ENCODE data around the gene MTHFR.

The MTHFR gene

DNA sequence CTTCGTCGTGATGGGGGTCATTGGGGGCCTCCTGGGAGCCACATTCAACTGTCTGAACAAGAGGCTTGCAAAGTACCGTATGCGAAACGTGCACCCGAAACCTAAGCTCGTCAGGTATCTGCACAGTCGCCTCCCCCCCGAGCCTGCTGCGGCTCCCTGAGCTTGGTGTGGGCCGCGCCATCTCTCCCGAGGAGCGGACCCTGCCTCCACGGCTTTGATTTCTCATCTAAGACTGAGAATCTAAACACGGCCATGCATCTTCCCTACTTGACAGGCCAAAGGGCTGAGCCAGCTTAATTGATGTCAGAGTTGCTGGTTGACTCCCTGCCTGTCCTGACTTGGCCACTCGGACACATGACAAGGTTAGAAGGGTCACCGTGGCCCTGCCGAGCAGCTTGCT, 22.7 kb upstream of the MTHFR start:
- H3K4me3 ChIP-seq (ENCODE audit: low read depth, low read length) = no peak overlapping the region
- TF ChIP-seq CTCF (IDR thresholded peaks at IDR 0.05; ENCODE audit: low read depth, low read length) = no peak

DNA sequence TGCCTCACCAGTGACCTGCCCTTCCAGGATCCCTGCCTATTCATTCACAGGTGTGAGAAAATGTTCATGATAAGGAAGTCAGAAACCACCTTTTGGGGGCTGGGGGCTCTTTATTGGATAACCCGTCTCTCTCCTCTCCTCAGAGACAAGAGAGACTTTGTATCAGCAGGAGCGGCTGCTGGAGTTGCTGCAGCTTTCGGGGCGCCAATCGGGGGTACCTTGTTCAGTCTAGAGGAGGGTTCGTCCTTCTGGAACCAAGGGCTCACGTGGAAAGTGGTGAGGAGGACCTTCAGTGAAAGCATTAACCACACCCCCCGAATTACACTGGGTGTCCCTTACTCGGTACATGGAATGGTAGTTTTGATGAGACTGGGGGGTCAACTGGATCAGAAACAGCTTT, 21.2 kb upstream of the MTHFR start:
- TF ChIP-seq CTCF (IDR thresholded peaks at IDR 0.05; ENCODE audit: low read depth, low read length) = no peak
- no peak overlapping the region for H3K4me3 ChIP-seq (ENCODE audit: low read depth, low read length)

- TF ChIP-seq CTCF (IDR thresholded peaks at IDR 0.05; ENCODE audit: low read depth, low read length) = no peak
- no peak overlapping the region for H3K4me3 ChIP-seq (ENCODE audit: low read depth, low read length)
Observed at GRCh38 chr1:11825131-11825530, 19.4 kb upstream of the MTHFR start.

GRCh38 chr1:11823366-11824137, 17.8 kb upstream of the MTHFR start:
- TF ChIP-seq CTCF (IDR thresholded peaks at IDR 0.05; ENCODE audit: low read depth, low read length) = no peak

GRCh38 chr1:11822091-11822490, 16.3 kb upstream of the MTHFR start:
- TF ChIP-seq CTCF (IDR thresholded peaks at IDR 0.05; ENCODE audit: low read depth, low read length) = no peak
- H3K4me3 ChIP-seq (ENCODE audit: low read depth, low read length) = no peak overlapping the region

More at GRCh38 chr1:11823366-11824137, 17.8 kb upstream of the MTHFR start:
- H3K4me3 ChIP-seq (ENCODE audit: low read depth, low read length) = no peak overlapping the region

DNA sequence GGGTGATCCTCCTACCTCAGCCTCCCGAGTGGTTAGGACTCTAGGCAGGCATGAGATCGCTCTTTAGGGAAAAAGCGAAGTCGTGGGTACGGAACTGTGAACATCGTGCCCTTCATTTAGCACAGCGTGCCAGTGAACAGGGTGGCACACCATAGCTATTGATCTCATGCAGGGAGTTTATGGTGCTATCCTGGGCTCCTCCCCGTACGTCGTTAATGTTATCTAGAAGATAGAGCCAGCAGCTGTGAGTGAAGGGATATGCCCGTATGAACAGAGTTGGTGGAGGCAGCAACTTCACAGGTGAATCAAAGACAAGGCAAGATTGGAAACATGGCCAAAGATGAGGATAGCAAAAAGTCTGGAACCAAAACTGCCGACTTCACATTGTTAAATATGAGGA, 11.4 kb upstream of the MTHFR start:
- no peak overlapping the region for H3K4me3 ChIP-seq (ENCODE audit: low read depth, low read length)
- TF ChIP-seq CTCF (IDR thresholded peaks at IDR 0.05; ENCODE audit: low read depth, low read length) = no peak

DNA sequence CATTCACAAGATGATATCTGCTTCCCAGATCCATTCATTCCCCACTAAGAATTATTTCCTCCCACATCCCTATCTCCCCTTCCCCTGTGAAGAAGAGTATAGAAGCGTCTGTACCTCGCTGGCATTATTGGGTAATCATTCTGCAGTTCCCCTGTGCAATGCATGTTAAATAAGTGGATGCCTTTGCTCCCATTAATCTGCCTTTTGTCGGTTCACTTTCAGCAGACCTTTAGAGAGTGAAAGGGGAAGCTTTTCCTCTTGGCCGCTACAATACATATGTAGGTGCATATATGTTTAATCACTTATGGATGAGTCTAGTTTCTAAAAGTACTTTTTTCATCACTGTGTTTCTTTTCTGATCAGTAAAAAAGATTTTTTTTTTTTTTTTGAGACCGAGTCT, 7.3 kb upstream of the MTHFR start:
- H3K4me3 ChIP-seq (ENCODE audit: low read depth, low read length) = no peak overlapping the region
- no peak for TF ChIP-seq CTCF (IDR thresholded peaks at IDR 0.05; ENCODE audit: low read depth, low read length)
